Liver (tissue), 9 donors: ENCODE data around the gene COL8A1. TPM values are rescaled to one million over a fixed set of nuclear protein-coding genes. Genes with fewer than 3 reads are reported as not detected.
A peak's percentile ranks its signal among the peaks of the same experiment; 100 is the strongest.

ENCODE experiments used
- DNase-seq: peaks from one replicate; pipeline ENCODE4 v3.0.0-alpha.2; 2017; ENCODE audit warnings: low spot score
- H3K27ac ChIP-seq, 2 donors: one replicate each; pipeline ENCODE4 v1.7.0; 2013; ENCODE audit warnings: inconsistent platforms in 2 of 2, low read length in 2 of 2, control low read depth in 1 of 2, low read depth in 1 of 2, mild to moderate bottlenecking in 1 of 2
- H3K27me3 ChIP-seq, 4 donors: one replicate each; pipeline versions ENCODE4 v1.6.1 to v1.7.0; 2013; ENCODE audit warnings: low read length in 3 of 4, inconsistent platforms in 1 of 4, mild to moderate bottlenecking in 1 of 4, moderate library complexity in 1 of 4; ENCODE audit not compliant: control insufficient read depth in 4 of 4, insufficient read depth in 4 of 4
- H3K36me3 ChIP-seq, 4 donors: one replicate each; pipeline versions ENCODE4 v1.6.1 to v1.7.0; 2013; ENCODE audit warnings: low read length in 3 of 4, mild to moderate bottlenecking in 3 of 4, low read depth in 1 of 4, moderate library complexity in 1 of 4; ENCODE audit not compliant: control insufficient read depth in 4 of 4, insufficient read depth in 3 of 4
- H3K4me1 ChIP-seq, 4 donors: one replicate each; pipeline versions ENCODE4 v1.6.1 to v1.7.0; 2013; ENCODE audit warnings: low read length in 3 of 4, mild to moderate bottlenecking in 3 of 4, moderate library complexity in 1 of 4; ENCODE audit not compliant: control insufficient read depth in 4 of 4, insufficient read depth in 4 of 4
- H3K4me3 ChIP-seq, 3 donors: one replicate each; pipeline versions ENCODE4 v1.6.1 to v1.7.0; 2013; ENCODE audit warnings: low read length in 3 of 3, control low read depth in 1 of 3, low read depth in 1 of 3, mild to moderate bottlenecking in 1 of 3
- H3K9ac ChIP-seq, 2 donors: one replicate each; pipeline ENCODE4 v1.7.0; 2013; ENCODE audit warnings: low read length in 2 of 2, mild to moderate bottlenecking in 2 of 2, moderate library complexity in 2 of 2, control low read depth in 1 of 2, low read depth in 1 of 2
- H3K9me3 ChIP-seq, 4 donors: one replicate each; pipeline versions ENCODE4 v1.6.1 to v1.7.0; 2013; ENCODE audit warnings: low read length in 3 of 4; ENCODE audit not compliant: control insufficient read depth in 4 of 4
- ATF3 ChIP-seq: IDR thresholded peaks from 2 replicates; pipeline ENCODE4 v1.6.1; 2016; ENCODE audit warnings: antibody characterized with exemption
- CTCF ChIP-seq: fragments of 150-350 bp; IDR thresholded peaks from 2 replicates; pipeline ENCODE4 v1.5.1; 2017; ENCODE audit warnings: improper control_type of control experiment, low read depth, low read length; ENCODE audit not compliant: missing input control
- EGR1 ChIP-seq, 2 donors: IDR thresholded peaks; 2 replicates each; pipeline ENCODE4 v1.6.1; 2016 to 2018; ENCODE audit warnings: antibody characterized with exemption in 2 of 2, low read depth in 2 of 2
- FOXA1 ChIP-seq: IDR thresholded peaks from 2 replicates; pipeline ENCODE4 v1.6.1; 2016; ENCODE audit warnings: antibody characterized with exemption
- FOXA2 ChIP-seq: IDR thresholded peaks from 2 replicates; pipeline ENCODE4 v1.6.1; 2016; ENCODE audit warnings: antibody characterized with exemption
- GABPA ChIP-seq, 2 donors: IDR thresholded peaks in 1 of 2; conservative IDR thresholded peaks in 1 of 2; 2 replicates each; pipeline ENCODE4 v1.6.1; 2016; ENCODE audit warnings: antibody characterized with exemption in 2 of 2, mild to moderate bottlenecking in 1 of 2, moderate library complexity in 1 of 2
- HNF4A ChIP-seq, 2 donors: conservative IDR thresholded peaks; 2 replicates each; pipeline ENCODE4 v1.6.1; 2016; ENCODE audit warnings: antibody characterized with exemption in 2 of 2, mild to moderate bottlenecking in 2 of 2
- HNF4G ChIP-seq: IDR thresholded peaks from 2 replicates; pipeline ENCODE4 v1.6.1; 2016; ENCODE audit warnings: antibody characterized with exemption
- JUND ChIP-seq, 2 donors: IDR thresholded peaks; 2 replicates each; pipeline ENCODE4 v1.6.1; 2016; ENCODE audit warnings: antibody characterized with exemption in 2 of 2
- MAX ChIP-seq: IDR thresholded peaks from 2 replicates; pipeline ENCODE4 v1.6.1; 2016; ENCODE audit warnings: antibody characterized with exemption
- NR2F2 ChIP-seq: IDR thresholded peaks from 2 replicates; pipeline ENCODE4 v1.6.1; 2016; ENCODE audit warnings: antibody characterized with exemption
- RAD21 ChIP-seq, 2 donors: IDR thresholded peaks; 2 replicates each; pipeline ENCODE4 v1.6.1; 2016; ENCODE audit warnings: antibody characterized with exemption in 2 of 2, mild to moderate bottlenecking in 2 of 2
- REST ChIP-seq: IDR thresholded peaks from 2 replicates; pipeline ENCODE4 v1.6.1; 2016; ENCODE audit warnings: antibody characterized with exemption, mild to moderate bottlenecking
- RXRA ChIP-seq, 2 donors: IDR thresholded peaks; 2 replicates each; pipeline ENCODE4 v1.6.1; 2017 to 2018; ENCODE audit warnings: antibody characterized with exemption in 2 of 2, mild to moderate bottlenecking in 1 of 2
- SP1 ChIP-seq: IDR thresholded peaks from 2 replicates; pipeline ENCODE4 v1.6.1; 2018; ENCODE audit warnings: antibody characterized with exemption, mild to moderate bottlenecking
- TAF1 ChIP-seq: conservative IDR thresholded peaks from 2 replicates; pipeline ENCODE4 v1.6.1; 2016; ENCODE audit warnings: antibody characterized with exemption, mild to moderate bottlenecking
- YY1 ChIP-seq: IDR thresholded peaks from 2 replicates; pipeline ENCODE4 v1.6.1; 2016; ENCODE audit warnings: antibody characterized with exemption, mild to moderate bottlenecking
- ZBTB33 ChIP-seq: IDR thresholded peaks from 2 replicates; pipeline ENCODE4 v1.6.1; 2016; ENCODE audit warnings: antibody characterized with exemption
- WGBS: extraction: QIAGEN DNeasy Blood & Tissue Kit; methylation state at CpG from one replicate; pipeline ENCODE4 v1.1.7; 2013; 5-methylcytosine and 5-hydroxymethylcytosine counted together
- polyA plus RNA-seq, 2 donors: library from polyadenylated mRNA; stranded (reverse) in 1 of 2; unstranded in 1 of 2; fragments of 200-250 nt in 1 of 2; fragments of >200 nt in 1 of 2; fragmentation: Nextera tagmentation in 1 of 2; extraction: Ambion mirVana in 1 of 2; gene quantifications; one replicate each; pipeline versions ENCODE4 v1.2.1 to v1.2.3, GENCODE V29; 2013 to 2015
- total RNA-seq, 2 donors: library from RNA; depleted of rRNA; stranded (reverse); fragments of >200 nt; gene quantifications; one replicate each; pipeline ENCODE4 v1.2.3, GENCODE V29; 2014
- donor health status: healthy.
- donor health status: healthy.
- donor health status: healthy.
- donor health status: healthy.
- donor health status: healthy.

Gene COL8A1
- total and polyA plus RNA-seq, 4 donors, result 0.14 to 2.2 (median 1.0) TPM

- 81% methylated on average over 5 of the region's 5 CpGs for WGBS
- Histone ChIP-seq H3K27ac (no peak overlapping the region), H3K27me3 (peaks cover 0 to 6% (median 1%) of the 10 kb centered on the region in 4 donors), H3K4me1 (no peaks in the 10 kb centered on the region), H3K36me3 (no peaks in the 10 kb centered on the region), H3K9ac (no peak overlapping the region), H3K9me3 (no peaks in the 10 kb centered on the region), H3K4me3 (no peak overlapping the region)
- TF ChIP-seq ATF3, result no peak
- TF ChIP-seq RAD21 (IDR thresholded peaks at IDR 0.05), result peak; percentile 45 to 54
- peak; percentile 33 for TF ChIP-seq CTCF
- no peak for TF ChIP-seq YY1
- DNase-seq, result no peak
These were observed 7.1 kb downstream of the COL8A1 start for GRCh38 chr3:99645277-99646106.

GRCh38 chr3:99646107-99646435 lies 7.7 kb downstream of the COL8A1 start:
- H3K27ac ChIP-seq, result no peak overlapping the region
- 74% methylated on average over 1 of the region's 1 CpG for WGBS

More at GRCh38 chr3:99646107-99646435, 7.7 kb downstream of the COL8A1 start:
- no peak for DNase-seq
- no peak for TF ChIP-seq HNF4G
- no peak for TF ChIP-seq ZBTB33
- no peak for TF ChIP-seq TAF1
- TF ChIP-seq RAD21 (IDR thresholded peaks at IDR 0.05), result no peak
- no peak for TF ChIP-seq FOXA2
- TF ChIP-seq NR2F2, result no peak
- no peak for TF ChIP-seq YY1
- TF ChIP-seq ATF3, result no peak
- no peak for TF ChIP-seq RXRA (IDR thresholded peaks at IDR 0.05)
- no peak for TF ChIP-seq FOXA1
- no peak for TF ChIP-seq EGR1 (IDR thresholded peaks at IDR 0.05; ENCODE audit: low read depth in 2 of 2)
- TF ChIP-seq CTCF, result no peak
- no peak for TF ChIP-seq JUND (IDR thresholded peaks at IDR 0.05)
- no peak for TF ChIP-seq REST
- no peak for TF ChIP-seq GABPA (IDR thresholded peaks at IDR 0.05 in 1 of 2, conservative IDR thresholded peaks at IDR 0.05 in 1 of 2)
- TF ChIP-seq SP1, result no peak
- TF ChIP-seq MAX, result no peak
- TF ChIP-seq HNF4A (conservative IDR thresholded peaks at IDR 0.05), result no peak
- no peak overlapping the region for H3K9ac ChIP-seq
- H3K9me3 ChIP-seq, result no peaks in the 10 kb centered on the region
- no peaks in the 10 kb centered on the region for H3K36me3 ChIP-seq
- no peak overlapping the region for H3K4me3 ChIP-seq
- peaks cover 0 to under 1% (median 0%) of the 10 kb centered on the region in 4 donors for H3K27me3 ChIP-seq
- no peaks in the 10 kb centered on the region for H3K4me1 ChIP-seq
